GM18909 (cell line): ENCODE measurements around the gene GPC3.
A peak's percentile ranks its signal among the peaks of the same experiment; 100 is the strongest.

Source experiments
- ATAC-seq: cut with Tn5 transposase; IDR thresholded peaks from one replicate; pipeline ENCODE4 v1.9.1; 2021; ENCODE audit warnings: mild to moderate bottlenecking; ENCODE audit not compliant: unreplicated experiment, poor library complexity

The GPC3 gene

DNA sequence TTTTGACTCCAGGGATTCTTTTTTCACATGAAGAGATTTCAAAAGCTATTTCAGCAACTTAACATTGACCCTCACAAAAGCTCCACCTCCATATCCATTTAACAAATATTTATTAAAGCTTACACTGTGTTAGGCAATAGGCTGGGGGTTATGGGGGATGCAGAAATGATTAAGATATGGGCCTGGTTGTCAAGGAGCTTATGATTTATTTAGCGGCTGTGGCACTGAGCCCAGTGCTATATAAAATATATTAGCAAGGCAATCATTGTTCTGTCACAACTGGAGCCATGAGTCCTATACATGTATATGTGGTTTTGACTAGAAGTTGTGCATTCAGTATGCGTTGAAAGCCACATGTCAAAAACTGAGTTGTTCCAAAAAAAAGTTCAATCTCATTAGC lies 131.1 kb downstream of the GPC3 start:
- no peak for ATAC-seq

DNA sequence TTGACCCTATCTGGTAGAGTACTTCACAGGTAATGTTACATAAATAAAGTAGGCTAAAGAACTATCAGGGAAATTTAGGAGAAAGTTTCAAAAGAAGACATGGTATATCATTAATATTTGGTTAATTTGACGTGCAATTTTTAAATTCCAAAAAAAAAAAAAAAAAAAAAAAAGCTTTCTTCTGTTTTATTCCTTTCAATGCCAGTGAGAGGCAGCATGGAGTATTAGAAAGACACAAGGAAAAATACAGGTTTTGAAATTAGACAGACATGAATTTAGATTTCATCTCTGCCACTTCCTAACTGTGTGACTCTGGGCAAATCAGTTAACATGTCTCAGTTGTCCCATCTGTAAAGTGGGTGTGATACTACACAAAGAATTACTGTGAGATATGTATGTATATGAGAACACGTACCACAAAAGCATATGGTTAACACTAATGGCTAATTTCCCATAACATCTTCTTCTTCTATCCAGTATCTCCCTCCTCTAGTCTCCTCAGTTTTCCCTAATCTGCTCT lies 132.5 kb downstream of the GPC3 start:
- ATAC-seq: no peak

DNA sequence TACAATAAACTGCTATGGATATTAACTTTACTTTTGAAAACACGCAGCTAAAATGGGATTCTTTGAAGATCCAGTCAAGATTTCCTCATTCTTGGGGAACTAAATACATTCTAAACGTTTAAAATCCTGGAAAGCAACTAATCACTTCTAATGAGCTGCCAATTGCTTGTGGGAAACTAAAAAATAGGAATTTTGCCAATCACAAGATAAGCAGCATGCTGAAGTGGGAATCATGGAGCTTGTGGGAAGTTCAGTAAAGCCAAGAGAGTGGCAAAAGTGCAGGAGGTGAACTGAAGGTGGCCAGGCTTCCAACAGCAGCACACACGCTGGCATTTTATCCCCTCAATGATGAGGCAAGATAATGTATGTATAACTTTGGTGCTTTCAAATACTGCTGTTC lies 133.0 kb downstream of the GPC3 start:
- no peak for ATAC-seq

DNA sequence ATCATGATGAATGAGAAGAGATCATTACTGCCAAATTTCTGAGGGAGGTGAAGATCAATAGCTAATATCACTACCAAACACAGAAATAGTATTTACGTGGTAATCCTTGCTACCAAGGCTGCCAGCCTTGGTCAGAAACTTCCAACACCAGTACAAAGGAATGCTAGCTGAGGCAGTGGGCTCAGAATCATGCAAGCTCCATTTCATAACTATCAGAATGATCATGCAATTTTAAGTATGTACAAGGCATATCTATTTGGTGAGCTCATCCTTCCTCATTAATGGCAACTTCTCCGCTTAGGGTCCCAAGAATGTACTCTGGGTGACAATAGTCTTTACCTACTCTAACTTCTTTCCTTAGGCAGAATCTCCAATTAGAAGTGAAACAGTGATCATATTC lies 135.0 kb downstream of the GPC3 start:
- no peak for ATAC-seq

DNA sequence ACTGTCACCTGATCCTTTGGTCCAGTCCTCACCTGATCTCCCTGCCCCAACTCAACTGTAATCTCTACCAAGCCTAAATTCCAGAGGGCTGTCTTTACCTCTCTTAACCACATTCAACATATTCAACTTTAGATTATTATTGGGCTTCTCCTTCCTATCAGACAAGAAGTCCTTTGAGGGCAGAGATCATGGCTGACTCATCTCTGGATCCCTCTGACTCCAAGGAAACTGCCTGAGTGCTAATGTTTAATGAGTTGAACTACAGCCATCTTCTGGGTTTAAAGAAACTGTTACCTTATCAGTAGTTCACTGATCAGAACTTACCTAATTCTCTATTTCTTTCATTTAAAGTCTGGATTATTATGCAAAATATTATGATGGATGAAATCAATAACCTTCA lies 135.7 kb downstream of the GPC3 start:
- ATAC-seq: no peak

DNA sequence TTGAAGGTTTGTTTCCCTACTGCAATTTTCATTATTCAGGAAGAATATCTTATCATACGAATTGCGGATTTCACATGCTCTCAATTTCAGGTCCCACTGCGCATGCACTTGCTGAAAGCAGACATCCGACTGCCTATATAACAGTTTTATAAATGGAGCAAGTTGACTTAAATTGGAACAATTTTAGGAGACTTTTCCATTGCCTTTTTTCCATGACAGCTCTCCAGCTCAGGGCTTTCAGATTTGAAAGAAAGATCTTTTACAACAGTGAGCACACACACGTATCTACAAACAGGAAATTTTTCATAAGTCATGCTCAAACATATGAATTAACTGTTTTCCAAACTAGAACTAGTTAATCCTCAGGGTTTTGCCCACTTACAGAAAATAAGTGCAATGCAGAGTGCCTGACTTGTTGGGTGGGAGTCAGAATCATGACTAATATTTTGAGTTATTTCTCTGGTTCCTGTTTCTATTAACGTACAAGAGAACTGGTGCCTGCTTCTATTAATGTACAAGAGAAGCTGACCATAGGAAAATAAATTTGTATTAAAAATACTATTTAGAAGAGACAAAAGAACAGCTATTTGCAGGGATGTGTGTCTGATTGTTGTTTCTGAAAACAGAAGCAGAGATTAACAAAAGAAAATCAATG lies 137.9 kb downstream of the GPC3 start:
- peak; percentile 63 for ATAC-seq

DNA sequence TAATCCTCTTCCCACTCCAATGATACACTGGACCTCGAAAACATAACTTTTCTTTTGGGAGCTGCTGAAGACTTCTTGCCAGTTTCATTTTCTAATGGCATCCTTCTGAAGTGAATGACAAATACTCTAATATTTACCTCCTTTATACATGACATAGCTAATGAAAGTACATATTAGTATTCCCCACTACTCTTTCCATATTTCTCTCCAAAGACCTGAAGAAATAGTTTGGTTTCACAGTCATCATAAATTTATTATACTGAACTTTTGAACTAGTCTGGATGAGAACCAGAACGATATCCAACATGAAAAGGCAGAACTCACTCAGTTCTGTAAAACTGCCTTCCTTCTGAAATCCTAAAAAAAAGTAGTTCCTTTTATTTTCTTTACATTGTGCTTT lies 139.1 kb downstream of the GPC3 start:
- no peak for ATAC-seq

DNA sequence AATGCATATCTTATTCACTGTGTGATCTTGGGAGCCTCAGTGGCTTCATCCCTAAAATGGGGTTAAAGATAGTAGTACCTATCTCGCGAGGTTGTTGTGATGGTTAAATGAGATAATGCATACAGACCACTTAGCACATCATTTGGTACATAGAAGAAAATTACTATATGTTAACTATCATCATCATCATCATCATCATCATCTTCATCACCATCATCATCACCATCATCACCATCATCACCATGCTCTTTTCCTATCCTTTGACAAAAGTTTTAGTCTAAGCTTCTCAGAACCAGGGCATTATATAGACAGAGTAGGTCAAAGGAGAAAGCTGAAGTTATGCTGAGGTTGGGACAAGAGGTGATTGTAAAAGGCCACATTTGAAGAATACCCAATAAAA lies 145.0 kb downstream of the GPC3 start:
- ATAC-seq: no peak

DNA sequence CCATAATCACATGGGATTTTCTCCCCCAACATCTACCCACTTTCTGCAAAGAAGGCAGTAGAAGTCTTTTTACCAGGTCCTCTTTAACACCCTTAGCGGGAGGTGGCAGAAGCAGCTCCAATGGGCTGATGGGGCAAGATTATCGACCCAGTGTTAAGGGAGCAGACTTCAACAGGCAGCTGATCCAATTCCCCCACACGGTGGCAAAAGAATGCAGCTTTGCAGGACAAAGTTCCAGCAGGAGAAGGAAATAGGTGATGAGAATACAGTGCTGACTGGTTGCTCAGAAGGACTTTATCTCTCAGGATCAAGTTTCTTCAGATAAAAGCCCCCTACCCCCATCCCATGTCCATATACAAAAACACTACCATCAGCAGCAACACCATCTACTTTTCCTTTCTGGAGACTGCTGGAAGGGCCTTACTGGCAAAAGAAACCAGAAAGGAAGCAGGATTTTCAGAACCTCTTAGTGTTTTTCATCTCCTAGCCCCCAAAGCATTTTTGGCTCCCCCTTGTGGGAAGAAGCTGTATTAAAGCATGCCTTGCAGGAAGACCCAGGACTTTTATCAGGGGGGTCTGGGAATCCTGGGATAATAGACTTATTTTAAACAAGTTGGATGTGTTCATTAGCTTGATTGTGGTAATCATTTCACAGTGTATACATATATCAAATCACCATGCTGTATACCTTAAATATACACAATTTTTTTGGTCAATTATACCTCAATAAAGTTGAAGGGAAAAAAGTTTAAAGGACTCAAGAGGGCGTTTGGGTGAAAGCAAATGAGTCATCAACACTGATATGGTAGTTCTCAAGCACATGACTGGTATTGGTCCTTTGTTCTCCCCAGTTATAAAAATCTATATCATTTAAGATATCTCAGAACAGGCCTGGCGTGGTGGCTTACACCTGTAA lies 146.4 kb downstream of the GPC3 start:
- ATAC-seq: no peak

DNA sequence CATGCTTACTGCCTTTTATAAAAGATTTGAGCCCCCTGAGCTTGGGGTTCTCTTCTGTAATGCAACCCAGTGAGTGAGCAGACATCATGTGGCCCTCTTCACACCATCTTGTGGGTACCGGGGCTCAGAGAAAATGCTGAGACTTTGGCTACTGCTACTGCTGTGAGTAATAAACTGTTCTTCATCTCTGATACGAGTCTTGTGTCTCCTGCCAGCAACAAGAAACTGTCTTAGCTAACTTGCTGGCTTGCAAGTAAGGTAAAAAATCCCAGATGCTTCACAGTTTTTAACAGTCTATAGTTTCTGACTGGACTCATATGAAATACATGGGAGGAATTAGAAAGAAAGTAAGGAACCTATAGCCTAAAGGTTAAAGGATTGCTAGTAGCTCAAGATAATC lies 148.3 kb downstream of the GPC3 start:
- no peak for ATAC-seq

DNA sequence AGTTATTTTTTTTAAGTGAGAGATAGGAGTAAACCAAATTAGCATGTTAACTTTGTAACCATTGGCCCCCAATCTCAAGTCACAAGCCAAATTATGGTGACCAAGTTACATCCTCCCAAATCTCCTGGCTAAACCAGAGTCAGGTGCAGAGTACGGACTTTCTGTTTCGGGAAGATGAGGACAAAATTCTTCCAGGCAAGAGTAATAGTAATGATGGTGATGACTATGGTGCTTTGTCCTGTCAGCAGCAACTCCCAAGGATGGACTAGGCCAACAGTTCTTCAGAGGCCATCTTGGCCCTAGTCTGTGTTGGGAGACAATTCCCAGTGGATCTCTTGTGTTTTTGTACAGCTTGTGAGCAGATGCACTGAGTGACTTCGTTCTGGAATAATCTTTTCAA lies 148.8 kb downstream of the GPC3 start:
- ATAC-seq: no peak

DNA sequence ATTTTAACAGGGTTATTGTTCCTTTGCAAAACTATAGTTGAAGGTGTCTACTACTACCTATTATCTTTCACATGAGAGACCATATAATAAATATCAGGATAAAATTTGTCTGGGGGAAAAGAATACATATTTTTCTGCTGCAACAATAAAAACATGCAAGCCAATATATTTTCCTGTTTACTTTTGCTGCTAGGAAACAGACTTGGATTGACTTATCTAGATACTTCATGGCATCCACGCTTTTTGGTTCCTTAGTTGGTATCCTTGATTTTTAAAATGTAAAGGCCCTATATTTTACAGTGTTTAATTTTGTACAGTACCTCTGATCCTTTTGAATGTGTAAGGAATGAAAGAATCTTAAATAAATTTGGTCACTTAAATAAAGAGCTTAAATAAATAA lies 150.6 kb downstream of the GPC3 start:
- no peak for ATAC-seq

DNA sequence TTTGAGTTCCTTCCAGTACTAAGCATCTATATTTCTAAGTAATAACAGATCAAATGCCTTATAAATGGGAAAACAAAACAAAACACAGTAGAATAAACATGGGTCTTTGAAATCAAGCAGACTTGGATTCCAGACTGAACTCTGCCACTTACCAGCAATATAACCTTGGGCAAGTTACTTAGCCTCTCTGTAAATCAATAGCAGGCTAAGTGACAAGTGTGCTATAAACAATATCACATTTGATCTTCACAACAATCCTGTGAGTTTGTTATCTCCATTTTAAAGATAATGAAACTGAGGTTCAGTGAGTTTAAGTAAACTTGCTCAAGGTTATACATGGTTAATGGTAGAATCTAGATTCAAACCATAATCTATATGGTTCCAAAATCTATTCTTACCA lies 165.8 kb downstream of the GPC3 start:
- no peak for ATAC-seq

DNA sequence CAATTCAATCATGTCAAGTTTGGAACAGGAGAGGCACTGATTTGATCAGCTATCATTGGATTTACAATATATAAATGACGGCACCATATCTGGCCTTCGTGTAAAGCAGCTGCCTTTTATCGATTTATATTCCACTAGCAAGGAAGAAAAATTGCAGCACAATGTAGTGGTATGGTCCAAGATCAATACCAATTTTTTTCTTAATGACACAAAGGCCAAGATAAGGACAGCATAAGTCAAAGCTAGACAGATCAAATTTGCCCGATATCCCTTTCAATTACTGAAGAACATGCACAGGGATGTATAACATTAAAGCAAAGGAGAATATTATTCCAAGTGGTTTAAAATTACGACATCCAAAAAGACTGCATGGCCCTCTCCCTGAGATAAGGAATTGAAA lies 167.4 kb downstream of the GPC3 start:
- ATAC-seq: no peak

DNA sequence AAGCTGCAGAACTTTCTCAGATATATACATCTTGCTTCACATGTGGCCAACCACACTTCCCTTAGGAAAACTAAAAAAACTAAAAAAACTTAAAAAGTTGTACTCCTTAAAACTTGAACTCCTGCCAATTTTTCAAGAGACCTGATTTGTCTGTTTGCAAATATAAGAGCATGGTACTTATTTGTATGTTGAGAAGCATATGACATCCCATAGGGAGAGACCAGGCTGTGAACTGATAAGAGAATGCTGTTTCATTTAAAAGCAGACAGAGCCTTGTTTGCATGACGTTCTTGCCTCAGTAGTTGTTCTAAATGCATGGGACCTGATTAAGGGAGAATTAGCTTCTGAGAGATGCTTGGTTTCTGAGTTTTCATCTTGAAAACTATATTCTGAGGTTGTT lies 169.9 kb downstream of the GPC3 start:
- ATAC-seq: no peak

DNA sequence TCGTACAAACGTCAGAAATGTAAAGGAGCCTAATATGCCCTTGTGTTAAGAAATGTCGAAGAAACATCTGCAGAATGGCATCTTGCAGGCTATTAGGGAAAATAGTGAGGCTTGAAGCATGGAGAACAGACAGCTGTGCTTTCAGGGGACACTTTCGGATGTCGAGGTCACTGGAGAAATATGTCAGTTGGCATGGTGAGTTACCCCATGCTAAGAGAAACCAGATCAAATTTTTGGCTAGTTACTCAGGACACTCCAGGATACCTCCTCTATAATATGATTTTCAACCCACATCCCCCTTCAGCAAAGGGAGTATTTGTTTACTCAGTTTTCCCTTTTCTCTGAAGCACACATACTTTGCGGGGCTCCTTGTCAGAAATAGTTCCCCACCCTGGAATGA lies 171.4 kb downstream of the GPC3 start:
- ATAC-seq: no peak

DNA sequence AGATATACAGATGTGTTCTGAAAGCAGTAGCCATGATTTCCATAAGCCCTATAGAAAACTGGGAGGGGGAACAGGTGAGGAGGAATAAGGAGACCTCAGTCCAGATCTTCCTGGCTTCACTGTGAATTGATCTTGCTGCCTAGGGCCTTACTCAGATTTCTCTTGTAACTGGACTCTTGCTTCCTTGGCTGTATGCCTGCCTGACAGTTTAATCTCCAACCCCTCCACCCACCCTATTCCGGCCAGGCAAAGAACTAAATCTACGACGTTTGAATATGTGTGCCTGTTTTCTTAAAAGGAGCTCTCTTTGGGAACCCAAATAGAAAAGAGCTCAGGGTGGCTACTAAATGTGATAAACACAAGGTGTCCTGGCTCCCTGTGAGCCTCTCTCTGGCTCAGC lies 173.0 kb downstream of the GPC3 start:
- ATAC-seq: no peak

DNA sequence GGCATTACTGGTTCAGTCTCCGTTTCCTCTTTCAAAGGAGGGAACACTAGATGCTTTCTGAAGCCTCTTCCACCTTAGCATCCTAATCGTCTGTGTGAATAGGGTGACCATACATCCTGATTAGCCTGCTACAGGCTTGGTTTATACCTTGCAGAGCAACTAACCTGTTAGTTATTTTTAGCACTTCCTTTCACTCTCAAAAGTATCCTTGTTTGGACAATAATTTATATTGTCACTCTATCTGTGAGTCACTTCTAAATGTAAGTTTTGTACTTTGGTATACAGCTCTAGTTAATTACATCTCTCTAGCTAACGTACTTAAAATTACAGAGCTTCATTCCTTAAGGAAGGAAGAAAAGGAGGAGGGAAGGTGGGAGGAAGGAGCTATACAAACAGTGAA lies 174.5 kb downstream of the GPC3 start:
- no peak for ATAC-seq

DNA sequence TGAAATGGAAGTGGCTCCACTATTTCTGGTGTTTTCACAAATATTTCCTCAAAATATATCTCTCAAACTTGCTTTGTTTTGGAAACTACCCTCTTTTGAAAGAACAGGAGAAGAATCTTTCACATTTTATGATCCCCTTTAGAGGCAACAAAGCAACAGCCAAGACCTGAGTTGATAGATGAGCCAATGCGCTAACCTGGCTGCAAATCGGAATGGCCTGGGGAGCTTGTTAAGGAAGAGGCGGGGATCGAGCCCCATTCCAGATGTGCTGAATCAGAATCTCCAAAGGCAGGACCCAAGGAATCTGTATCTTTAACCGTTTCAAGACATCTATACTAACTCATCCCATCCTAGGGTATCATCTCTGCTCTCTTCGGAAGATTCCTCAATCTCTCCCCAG lies 181.3 kb downstream of the GPC3 start:
- ATAC-seq: no peak

DNA sequence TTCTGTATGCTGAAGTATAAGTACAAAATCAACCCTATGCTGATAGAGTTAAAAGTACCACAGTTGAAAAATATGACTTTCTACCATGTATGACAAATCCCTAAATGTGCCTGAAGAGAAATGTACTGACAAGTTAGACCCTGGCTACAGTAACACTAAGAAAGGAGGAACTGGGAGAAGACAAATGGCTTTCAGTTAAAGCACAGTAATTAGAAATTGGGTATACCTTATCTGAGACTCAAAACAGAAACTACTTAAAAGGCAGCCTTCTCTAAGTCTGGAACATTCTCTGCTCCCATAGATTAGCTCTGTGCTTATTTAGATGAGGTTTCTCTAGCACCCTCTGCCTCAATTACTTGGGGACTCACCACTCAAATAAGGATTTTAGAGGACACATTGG lies 189.1 kb downstream of the GPC3 start:
- ATAC-seq: no peak

DNA sequence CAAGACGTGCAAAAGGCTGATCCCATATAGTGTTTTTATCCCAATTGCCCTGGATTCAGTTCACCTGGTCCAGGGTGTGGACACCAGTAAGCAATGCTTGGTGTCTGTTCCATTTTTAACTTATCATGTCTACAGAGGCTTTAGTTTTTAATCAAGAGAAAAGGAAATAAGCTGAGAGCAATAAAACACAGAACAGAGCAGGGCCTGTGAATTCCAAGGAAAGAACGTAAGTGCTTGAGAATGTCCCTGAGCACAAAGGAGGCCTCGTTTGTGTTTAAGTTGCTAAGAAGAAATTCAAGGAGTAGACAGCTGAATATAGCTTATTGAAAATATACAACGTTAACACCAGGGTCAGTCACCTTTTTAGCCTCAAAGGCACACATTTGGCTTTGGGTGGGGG lies 191.3 kb downstream of the GPC3 start:
- ATAC-seq: no peak

DNA sequence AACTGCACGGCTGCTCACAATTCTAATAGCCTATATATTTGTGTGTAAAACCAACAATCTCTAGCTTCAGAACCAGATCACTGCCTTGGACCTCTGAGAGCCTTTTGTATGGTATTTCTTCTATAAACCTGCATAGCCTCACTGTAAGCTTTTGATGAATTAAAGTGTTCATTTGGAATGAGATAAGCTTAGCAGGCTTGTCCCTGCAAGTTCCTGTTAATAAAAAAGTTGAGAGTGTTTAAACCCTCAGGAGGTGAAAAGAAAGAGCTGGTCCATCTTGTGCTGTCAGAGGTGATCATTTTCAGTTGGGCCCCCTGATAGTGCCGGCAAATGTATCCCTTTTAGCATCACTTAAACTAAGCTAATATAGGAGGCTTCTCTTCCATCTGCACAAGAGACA lies 191.8 kb downstream of the GPC3 start:
- ATAC-seq: no peak
